Mesendoderm (in vitro differentiated cells): ENCODE measurements around the gene MYZAP.

ENCODE experiments used
- DNase-seq: peaks from one replicate; pipeline ENCODE4 v3.0.0; 2013
- H2AK5ac ChIP-seq: 2 replicates; pipeline ENCODE4 v1.6.1; 2013; ENCODE audit warnings: low read length, inconsistent platforms
- H2BK120ac ChIP-seq: 2 replicates; pipeline ENCODE4 v1.6.1; 2013; ENCODE audit warnings: low read depth, mild to moderate bottlenecking, low read length, moderate library complexity, mixed read lengths
- H2BK15ac ChIP-seq: replicated peaks from 2 replicates; pipeline ENCODE4 v1.6.1; 2013; ENCODE audit warnings: low read depth, mild to moderate bottlenecking, moderate library complexity
- H2BK5ac ChIP-seq: 2 replicates; pipeline ENCODE4 v1.6.1; 2013; ENCODE audit warnings: low read length, inconsistent platforms
- H3K18ac ChIP-seq: 2 replicates; pipeline ENCODE4 v1.6.1; 2013; ENCODE audit warnings: mild to moderate bottlenecking, low read length, mixed read lengths
- H3K23ac ChIP-seq: one replicate; pipeline ENCODE4 v1.6.1; 2013; ENCODE audit warnings: low read length
- H3K27ac ChIP-seq: 2 replicates; pipeline ENCODE4 v1.5.1; 2013; ENCODE audit warnings: low read depth, mild to moderate bottlenecking, inconsistent platforms, low read length, moderate library complexity
- H3K27me3 ChIP-seq: 2 replicates; pipeline ENCODE4 v1.6.1; 2013; ENCODE audit warnings: low read length, control low read depth, mild to moderate bottlenecking, inconsistent platforms; ENCODE audit not compliant: insufficient read depth, poor library complexity
- H3K36me3 ChIP-seq: 2 replicates; pipeline ENCODE4 v1.6.1; 2013; ENCODE audit warnings: low read length, inconsistent platforms; ENCODE audit not compliant: control insufficient read depth, insufficient read depth
- H3K4ac ChIP-seq: one replicate; pipeline ENCODE4 v1.6.1; 2013; ENCODE audit warnings: low read depth, mild to moderate bottlenecking, low read length, moderate library complexity
- H3K4me1 ChIP-seq: 2 replicates; pipeline ENCODE4 v1.6.1; 2013; ENCODE audit warnings: low read depth, low read length, inconsistent platforms; ENCODE audit not compliant: control insufficient read depth
- H3K4me2 ChIP-seq: 2 replicates; pipeline ENCODE4 v1.6.1; 2013; ENCODE audit warnings: low read length
- H3K4me3 ChIP-seq: 2 replicates; pipeline ENCODE4 v1.5.1; 2013; ENCODE audit warnings: mild to moderate bottlenecking, low read length
- H3K56ac ChIP-seq: one replicate; pipeline ENCODE4 v1.6.1; 2013; ENCODE audit warnings: low read length
- H3K79me1 ChIP-seq: 2 replicates; pipeline ENCODE4 v1.6.1; 2013; ENCODE audit warnings: low read length, inconsistent platforms
- H3K79me2 ChIP-seq: 2 replicates; pipeline ENCODE4 v1.6.1; 2013; ENCODE audit warnings: mild to moderate bottlenecking, low read length; ENCODE audit not compliant: control insufficient read depth, insufficient read depth
- H3K9ac ChIP-seq: 2 replicates; pipeline ENCODE4 v1.6.1; 2013; ENCODE audit warnings: low read length, inconsistent platforms
- H4K5ac ChIP-seq: one replicate; pipeline ENCODE4 v1.6.1; 2013; ENCODE audit warnings: low read length
- H4K8ac ChIP-seq: one replicate; pipeline ENCODE4 v1.6.1; 2013; ENCODE audit warnings: low read depth, mild to moderate bottlenecking, control low read depth, low read length, moderate library complexity
- WGBS: extraction: QIAGEN DNeasy Blood & Tissue Kit; methylation state at CpG from one replicate; pipeline ENCODE4 v1.1.7; 2013; ENCODE audit warnings: low lambda C conversion rate, missing lambda C conversion rate; ENCODE audit not compliant: insufficient coverage; ENCODE audit errors: extremely low coverage; 5-methylcytosine and 5-hydroxymethylcytosine counted together

MYZAP gene

DNA sequence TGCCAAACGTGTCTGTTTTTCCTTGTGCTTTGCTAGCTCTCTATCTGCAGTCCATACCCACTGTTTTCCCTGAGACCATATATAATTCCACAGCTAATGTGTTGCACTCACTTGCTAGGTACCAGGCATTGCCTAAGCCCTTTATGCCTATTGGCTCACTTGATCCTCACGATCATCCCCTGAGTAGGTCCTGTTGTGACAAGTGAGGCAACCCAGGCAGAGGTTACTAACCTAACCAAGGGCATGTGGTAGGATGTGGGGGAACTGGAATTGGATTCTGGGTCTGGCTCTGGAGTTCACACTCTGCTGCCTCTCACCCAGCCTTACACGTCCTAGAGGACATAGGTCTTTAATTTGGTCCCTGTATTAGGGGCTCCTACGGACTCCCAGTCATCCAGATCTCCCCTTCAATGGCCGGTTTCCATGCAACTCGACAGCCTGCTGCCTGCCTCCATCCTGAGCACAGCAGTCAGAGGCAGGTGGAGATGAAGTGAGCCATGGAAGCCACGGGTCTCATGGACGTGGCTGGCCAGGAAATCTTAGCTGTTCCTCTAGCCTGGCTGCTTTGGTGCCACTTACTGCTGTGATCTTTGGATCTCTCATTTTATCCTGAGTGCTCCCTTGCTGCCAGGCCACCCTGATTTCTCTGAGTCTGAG is 38.9 kb upstream of the MYZAP start:
- Histone ChIP-seq H3K4me1 (peaks cover 31% of the 10 kb centered on the region), H3K56ac (peak overlapping the region; percentile 45), H2BK5ac (peak overlapping the region; percentile 30), H3K79me1 (no peaks in the 10 kb centered on the region), H2BK120ac (no peak overlapping the region), H2BK15ac (no peak overlapping the region), H3K9ac (no peak overlapping the region), H3K27ac (no peak overlapping the region), H3K4ac (no peak overlapping the region), H2AK5ac (peak overlapping the region; percentile 71), H3K23ac (no peak overlapping the region), H3K18ac (no peak overlapping the region), H3K79me2 (no peaks in the 10 kb centered on the region), H4K5ac (no peak overlapping the region), H3K4me2 (no peak overlapping the region), H3K4me3 (no peak overlapping the region), H4K8ac (no peak overlapping the region), H3K36me3 (no peaks in the 10 kb centered on the region), H3K27me3 (no peaks in the 10 kb centered on the region)
- no peak for DNase-seq
- no CpG with 5 or more reads among the region's 8 CpGs for WGBS

DNA sequence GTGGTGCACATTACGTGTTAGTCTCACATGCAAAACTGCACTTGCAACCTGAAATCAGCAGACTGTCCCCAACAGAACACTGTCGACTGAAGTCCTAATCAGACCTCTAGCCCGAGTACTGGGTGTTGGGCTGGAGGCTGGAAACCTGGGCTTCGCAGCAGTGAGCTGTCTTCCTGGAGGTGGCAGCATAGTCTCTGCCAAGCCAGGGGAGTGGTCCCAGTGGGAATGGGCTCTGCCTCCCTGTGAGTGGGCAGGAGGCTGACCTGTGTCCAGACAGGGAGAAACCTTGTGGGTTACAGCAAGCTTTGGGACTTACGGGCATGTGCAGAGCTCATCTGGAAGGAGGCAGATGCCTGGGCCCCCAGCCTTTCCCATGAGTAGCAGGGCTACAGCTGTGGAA is 38.2 kb upstream of the MYZAP start:
- Histone ChIP-seq H3K36me3 (no peaks in the 10 kb centered on the region), H3K9ac (no peak overlapping the region), H3K27me3 (no peaks in the 10 kb centered on the region), H3K4me1 (peaks cover 27% of the 10 kb centered on the region), H3K79me1 (no peaks in the 10 kb centered on the region), H3K79me2 (no peaks in the 10 kb centered on the region), H3K56ac (no peak overlapping the region), H3K23ac (no peak overlapping the region), H2BK15ac (no peak overlapping the region), H3K4ac (peak overlapping the region; percentile 10), H4K5ac (no peak overlapping the region), H3K18ac (no peak overlapping the region), H2BK5ac (no peak overlapping the region), H2AK5ac (no peak overlapping the region), H2BK120ac (no peak overlapping the region), H3K4me2 (no peak overlapping the region), H3K27ac (no peak overlapping the region), H4K8ac (no peak overlapping the region), H3K4me3 (no peak overlapping the region)
- no CpG with 5 or more reads among the region's 5 CpGs for WGBS
- DNase-seq = peak; percentile 57

DNA sequence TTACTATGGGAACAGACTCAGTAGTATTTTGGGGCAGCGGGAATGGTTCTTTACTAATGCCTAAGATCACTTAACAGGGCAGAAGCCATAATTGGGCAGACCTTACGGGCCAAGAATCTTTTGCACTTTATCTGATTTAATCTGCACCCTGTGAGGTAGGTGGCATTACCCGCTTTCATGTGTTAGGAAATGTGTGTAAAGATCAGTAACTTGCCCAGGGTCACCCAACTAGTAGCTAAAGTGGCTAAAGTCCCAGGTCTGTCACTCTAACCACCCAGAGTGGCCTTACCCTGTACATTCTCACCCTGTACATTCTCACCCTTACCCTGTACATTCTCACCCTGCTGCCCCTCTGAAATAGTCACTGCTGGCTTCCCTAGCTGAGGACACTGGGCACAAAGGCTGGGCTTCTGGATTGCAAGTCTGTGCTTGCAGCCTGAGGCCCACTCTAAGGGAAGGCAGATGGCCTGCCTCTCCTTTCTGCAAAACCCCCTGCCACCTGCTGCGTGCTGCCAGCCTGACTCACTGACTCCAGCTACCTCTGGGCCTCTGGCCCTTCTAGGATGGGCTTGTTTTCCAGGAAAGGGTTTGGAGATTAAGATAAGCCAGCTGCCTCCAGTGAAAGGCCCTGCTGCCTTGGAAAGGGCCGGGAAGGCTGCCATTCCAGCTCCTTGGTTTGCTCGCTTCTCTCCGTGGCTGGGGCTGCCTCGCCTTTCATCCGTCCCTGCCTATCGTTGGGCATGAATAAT is 37.5 kb upstream of the MYZAP start:
- peaks cover 20% of the 10 kb centered on the region for H3K4me1 ChIP-seq
- H3K27ac ChIP-seq = no peak overlapping the region
- H3K27me3 ChIP-seq = no peaks in the 10 kb centered on the region
- H3K56ac ChIP-seq = peak overlapping the region; percentile 5
- H3K18ac ChIP-seq = no peak overlapping the region
- H3K79me1 ChIP-seq = no peaks in the 10 kb centered on the region
- no peak overlapping the region for H3K23ac ChIP-seq
- no peak overlapping the region for H3K4me3 ChIP-seq
- peak overlapping the region; percentile 10 for H3K4ac ChIP-seq
- H4K5ac ChIP-seq = no peak overlapping the region
- H2BK120ac ChIP-seq = no peak overlapping the region
- no CpG with 5 or more reads among the region's 10 CpGs for WGBS
- H3K36me3 ChIP-seq = no peaks in the 10 kb centered on the region
- H3K4me2 ChIP-seq = no peak overlapping the region
- DNase-seq = peak; percentile 51
- no peak overlapping the region for H2BK15ac ChIP-seq
- H2AK5ac ChIP-seq = no peak overlapping the region
- H4K8ac ChIP-seq = no peak overlapping the region
- H3K9ac ChIP-seq = no peak overlapping the region
- no peaks in the 10 kb centered on the region for H3K79me2 ChIP-seq
- no peak overlapping the region for H2BK5ac ChIP-seq

DNA sequence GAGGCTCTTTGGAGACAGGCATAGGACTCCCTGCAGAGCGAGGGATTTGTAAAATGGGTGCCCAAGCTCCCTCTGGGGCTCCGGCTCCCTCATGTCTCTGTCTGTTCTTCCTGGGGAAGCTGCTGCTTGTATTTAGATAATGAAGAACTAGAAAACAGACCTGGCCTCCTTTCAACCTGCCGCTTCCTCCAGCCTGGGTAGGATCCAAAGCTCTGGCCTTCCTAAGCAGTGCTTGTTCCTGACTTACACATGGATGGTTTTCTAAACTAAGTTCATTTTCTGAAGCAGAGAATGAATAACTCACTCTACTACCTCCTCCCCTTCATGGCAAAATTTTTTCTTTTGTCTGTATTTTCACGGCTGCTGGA is 36.9 kb upstream of the MYZAP start:
- H3K9ac ChIP-seq = no peak overlapping the region
- no peaks in the 10 kb centered on the region for H3K79me2 ChIP-seq
- H3K4me2 ChIP-seq = no peak overlapping the region
- no peaks in the 10 kb centered on the region for H3K79me1 ChIP-seq
- H2BK5ac ChIP-seq = no peak overlapping the region
- no peak overlapping the region for H2AK5ac ChIP-seq
- H3K4me1 ChIP-seq = peaks cover 18% of the 10 kb centered on the region
- H3K18ac ChIP-seq = no peak overlapping the region
- no peaks in the 10 kb centered on the region for H3K36me3 ChIP-seq
- no peak overlapping the region for H4K8ac ChIP-seq
- no peak overlapping the region for H3K4ac ChIP-seq
- DNase-seq = no peak
- no peaks in the 10 kb centered on the region for H3K27me3 ChIP-seq
- no CpG with 5 or more reads among the region's 4 CpGs for WGBS
- H3K4me3 ChIP-seq = no peak overlapping the region
- H3K27ac ChIP-seq = no peak overlapping the region
- H2BK120ac ChIP-seq = no peak overlapping the region
- no peak overlapping the region for H3K56ac ChIP-seq
- H4K5ac ChIP-seq = no peak overlapping the region
- H2BK15ac ChIP-seq = no peak overlapping the region
- no peak overlapping the region for H3K23ac ChIP-seq

DNA sequence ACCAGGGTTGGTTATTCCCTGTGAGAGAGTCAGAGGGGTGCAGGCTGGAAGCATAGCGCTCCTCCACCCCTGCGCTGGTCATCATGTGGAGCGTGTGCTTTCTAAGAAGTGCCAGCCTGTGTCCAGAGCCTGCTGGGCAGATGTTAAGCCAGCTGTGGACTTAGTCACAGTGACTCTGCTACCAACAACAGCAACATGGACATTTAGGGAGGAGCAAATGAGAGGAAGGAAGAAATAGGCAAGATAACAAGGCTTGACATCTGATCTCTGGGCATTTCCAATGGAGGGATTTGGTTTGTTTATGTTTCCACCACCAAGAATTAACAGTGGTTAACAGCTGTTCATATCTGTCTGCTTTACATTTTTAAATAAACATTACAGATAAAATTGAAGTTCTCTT is 36.4 kb upstream of the MYZAP start:
- no peak for DNase-seq
- WGBS = no CpG with 5 or more reads among the region's 3 CpGs
- H3K79me2 ChIP-seq = no peaks in the 10 kb centered on the region
- no peak overlapping the region for H2BK5ac ChIP-seq
- no peak overlapping the region for H3K18ac ChIP-seq
- no peak overlapping the region for H3K27ac ChIP-seq
- peaks cover 18% of the 10 kb centered on the region for H3K4me1 ChIP-seq
- H3K4ac ChIP-seq = no peak overlapping the region
- no peak overlapping the region for H2AK5ac ChIP-seq
- H3K79me1 ChIP-seq = no peaks in the 10 kb centered on the region
- no peak overlapping the region for H3K4me3 ChIP-seq
- H2BK15ac ChIP-seq = no peak overlapping the region
- H3K36me3 ChIP-seq = no peaks in the 10 kb centered on the region
- no peak overlapping the region for H3K9ac ChIP-seq
- H3K56ac ChIP-seq = no peak overlapping the region
- no peak overlapping the region for H4K8ac ChIP-seq
- H3K23ac ChIP-seq = no peak overlapping the region
- no peak overlapping the region for H3K4me2 ChIP-seq
- no peak overlapping the region for H2BK120ac ChIP-seq
- H4K5ac ChIP-seq = no peak overlapping the region
- H3K27me3 ChIP-seq = no peaks in the 10 kb centered on the region
